Loucy (cell line): ENCODE data around the gene RETREG3.

Experiments used
- H2AFZ ChIP-seq: fragments of 200-600 bp; sonication (generic); 2 replicates; pipeline ENCODE4 v1.6.0; 2016; ENCODE audit warnings: antibody characterized with exemption, mild to moderate bottlenecking, low read length, moderate library complexity
- H3F3A ChIP-seq: fragments of 200-600 bp; 2 replicates; pipeline ENCODE4 v1.6.0; 2016; ENCODE audit warnings: antibody characterized with exemption, low read depth, mild to moderate bottlenecking
- H3K27me3 ChIP-seq: fragments of 200-600 bp; sonication (generic); 2 replicates; pipeline ENCODE4 v1.6.1; 2014; ENCODE audit warnings: low read length, mild to moderate bottlenecking; ENCODE audit not compliant: insufficient read depth, poor library complexity, severe bottlenecking
- H3K36me3 ChIP-seq: fragments of 200-600 bp; sonication (generic); 2 replicates; pipeline ENCODE4 v1.6.1; 2016; ENCODE audit warnings: low read length; ENCODE audit not compliant: insufficient read depth
- H3K4me1 ChIP-seq: fragments of 200-600 bp; sonication (generic); 2 replicates; pipeline ENCODE4 v1.5.1; 2014; ENCODE audit warnings: low read length, mild to moderate bottlenecking; ENCODE audit not compliant: insufficient read depth, poor library complexity, severe bottlenecking
- H3K4me2 ChIP-seq: fragments of 200-600 bp; sonication (generic); 2 replicates; pipeline ENCODE4 v1.6.0; 2014; ENCODE audit warnings: antibody characterized with exemption, low read length, low read depth, mild to moderate bottlenecking; ENCODE audit not compliant: poor library complexity, severe bottlenecking
- H3K4me3 ChIP-seq: fragments of 200-600 bp; sonication (generic); 2 replicates; pipeline ENCODE4 v1.5.1; 2014; ENCODE audit warnings: low read length, mild to moderate bottlenecking, mixed read lengths; ENCODE audit not compliant: poor library complexity, severe bottlenecking
- H3K79me2 ChIP-seq: fragments of 200-600 bp; sonication (generic); 2 replicates; pipeline ENCODE4 v1.6.1; 2014; ENCODE audit warnings: low read length; ENCODE audit not compliant: insufficient read depth
- H3K9ac ChIP-seq: fragments of 200-600 bp; sonication (generic); 2 replicates; pipeline ENCODE4 v1.6.0; 2014; ENCODE audit warnings: mild to moderate bottlenecking, low read depth, low read length, moderate library complexity; ENCODE audit not compliant: poor library complexity, severe bottlenecking
- H3K9me2 ChIP-seq: fragments of 200-600 bp; sonication (generic); replicated peaks from 2 replicates; pipeline ENCODE4 v1.6.1; 2016; ENCODE audit warnings: low read depth, low read length, mixed read lengths
- H3K9me3 ChIP-seq: fragments of 200-600 bp; sonication (generic); 2 replicates; pipeline ENCODE4 v1.6.1; 2014; ENCODE audit warnings: mild to moderate bottlenecking, antibody characterized with exemption, low read length, low read depth; ENCODE audit not compliant: insufficient read depth
- H4K20me1 ChIP-seq: fragments of 200-600 bp; sonication (generic); 2 replicates; pipeline ENCODE4 v1.6.0; 2014; ENCODE audit warnings: antibody characterized with exemption, low read length, mild to moderate bottlenecking; ENCODE audit not compliant: insufficient read depth, poor library complexity, severe bottlenecking
- EZH2phosphoT487 ChIP-seq: fragments of 200-600 bp; IDR thresholded peaks from 2 replicates; pipeline ENCODE4 v1.6.1; 2018; ENCODE audit warnings: antibody characterized with exemption, mild to moderate bottlenecking, moderate library complexity, borderline replicate concordance
- TF ChIP-seq, protein P1 (sequence below): fragments of 200-600 bp; sonication (generic); conservative IDR thresholded peaks from 2 replicates; pipeline ENCODE4 v1.5.1; 2014; ENCODE audit warnings: mild to moderate bottlenecking, antibody characterized with exemption, low read length

RETREG3 gene, protein sequence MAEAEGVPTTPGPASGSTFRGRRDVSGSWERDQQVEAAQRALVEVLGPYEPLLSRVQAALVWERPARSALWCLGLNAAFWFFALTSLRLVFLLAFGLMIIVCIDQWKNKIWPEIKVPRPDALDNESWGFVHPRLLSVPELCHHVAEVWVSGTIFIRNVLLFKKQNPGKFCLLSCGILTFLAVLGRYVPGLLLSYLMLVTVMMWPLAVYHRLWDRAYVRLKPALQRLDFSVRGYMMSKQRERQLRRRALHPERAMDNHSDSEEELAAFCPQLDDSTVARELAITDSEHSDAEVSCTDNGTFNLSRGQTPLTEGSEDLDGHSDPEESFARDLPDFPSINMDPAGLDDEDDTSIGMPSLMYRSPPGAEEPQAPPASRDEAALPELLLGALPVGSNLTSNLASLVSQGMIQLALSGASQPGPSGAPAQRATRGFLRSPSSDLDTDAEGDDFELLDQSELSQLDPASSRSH

DNA sequence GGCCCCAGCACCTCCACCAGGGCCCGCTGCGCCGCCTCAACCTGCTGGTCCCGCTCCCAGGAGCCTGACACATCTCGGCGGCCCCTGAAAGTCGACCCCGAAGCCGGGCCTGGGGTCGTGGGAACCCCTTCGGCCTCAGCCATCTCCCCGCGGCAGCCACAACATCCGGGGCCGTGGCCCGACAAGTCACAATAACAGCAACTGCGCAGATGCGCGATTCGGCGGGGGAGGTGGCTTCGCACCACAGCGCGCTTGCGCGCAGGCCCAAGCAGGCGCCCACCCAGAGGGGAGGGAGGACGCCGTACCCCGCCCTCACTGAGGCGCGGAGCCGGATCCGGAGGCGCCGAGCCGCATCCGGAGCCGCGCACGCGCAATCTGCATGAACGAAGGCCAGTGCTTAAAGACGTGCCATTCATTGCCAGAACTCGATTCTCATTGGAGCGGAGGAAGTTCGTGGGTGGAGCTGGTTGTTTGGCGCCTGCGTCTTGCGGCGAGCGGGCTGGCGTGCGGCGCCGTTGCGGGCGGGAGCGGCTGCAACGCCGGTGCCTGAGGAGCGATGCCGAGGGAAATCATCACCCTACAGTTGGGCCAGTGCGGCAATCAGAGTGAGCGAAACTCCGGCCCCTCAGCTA, at the start of gene RETREG3, which contains the start of gene TUBG1:
Gene RETREG3, minus strand, starts transcription at position 193 of the 632 bp plus-strand sequence. Its CDS starts 50 bp downstream, at position 143.
Gene TUBG1, plus strand, starts transcription at position 502 of the 632 bp plus-strand sequence. Its CDS starts 55 bp downstream, at position 557.
- peaks cover 22% of the 10 kb centered on the region for H3K4me1 ChIP-seq

DNA sequence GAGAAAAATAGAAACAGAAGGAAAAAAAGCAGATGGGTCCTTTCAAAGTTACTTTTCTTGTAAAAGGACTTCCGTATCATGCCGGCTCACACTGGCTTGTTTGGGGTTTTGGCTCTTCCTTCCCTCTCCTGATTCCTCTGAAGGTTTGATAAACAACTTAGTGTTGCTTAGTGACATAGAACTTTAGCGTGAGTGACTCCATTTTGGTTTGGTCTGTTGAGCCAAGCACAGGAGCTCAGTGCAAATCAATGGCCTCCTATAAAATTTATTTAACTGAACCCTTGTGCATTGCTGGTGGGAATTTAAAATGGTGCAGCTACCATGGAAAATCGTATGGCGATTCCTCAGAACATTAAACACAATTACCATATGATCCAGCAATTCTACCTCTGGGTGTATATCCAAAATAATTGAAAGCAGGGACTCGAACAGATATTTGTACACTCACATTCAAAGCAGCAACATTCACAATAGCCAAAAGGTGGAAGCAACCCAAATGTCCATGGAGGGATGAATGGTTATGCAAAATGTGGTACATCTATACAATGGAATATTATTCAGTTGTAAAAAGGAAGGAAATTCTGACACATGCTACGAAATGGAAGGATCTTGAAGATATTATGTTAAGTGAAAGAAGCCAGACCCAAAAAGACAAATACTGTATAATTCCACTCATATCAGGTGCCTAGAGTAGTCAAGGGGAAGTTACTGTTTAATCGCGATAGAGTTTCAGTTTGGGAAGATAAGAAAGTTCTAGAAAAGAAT, 48.8 kb upstream of the RETREG3 start:
- H3K79me2 ChIP-seq = peaks cover 3% of the 10 kb centered on the region; the same call in 1 of the 2 replicates
- H3K9me3 ChIP-seq = no peaks in the 10 kb centered on the region
- no peaks in the 10 kb centered on the region for H3K9me2 ChIP-seq
- H3K27me3 ChIP-seq = no peaks in the 10 kb centered on the region
- peaks cover 13% of the 10 kb centered on the region for H3K4me1 ChIP-seq
- H3K4me3 ChIP-seq = no peak overlapping the region
- H3K4me2 ChIP-seq = peak overlapping the region; percentile 68
- no peaks in the 10 kb centered on the region for H3F3A ChIP-seq
- H3K36me3 ChIP-seq = no peaks in the 10 kb centered on the region
- TF ChIP-seq, protein P1, sequence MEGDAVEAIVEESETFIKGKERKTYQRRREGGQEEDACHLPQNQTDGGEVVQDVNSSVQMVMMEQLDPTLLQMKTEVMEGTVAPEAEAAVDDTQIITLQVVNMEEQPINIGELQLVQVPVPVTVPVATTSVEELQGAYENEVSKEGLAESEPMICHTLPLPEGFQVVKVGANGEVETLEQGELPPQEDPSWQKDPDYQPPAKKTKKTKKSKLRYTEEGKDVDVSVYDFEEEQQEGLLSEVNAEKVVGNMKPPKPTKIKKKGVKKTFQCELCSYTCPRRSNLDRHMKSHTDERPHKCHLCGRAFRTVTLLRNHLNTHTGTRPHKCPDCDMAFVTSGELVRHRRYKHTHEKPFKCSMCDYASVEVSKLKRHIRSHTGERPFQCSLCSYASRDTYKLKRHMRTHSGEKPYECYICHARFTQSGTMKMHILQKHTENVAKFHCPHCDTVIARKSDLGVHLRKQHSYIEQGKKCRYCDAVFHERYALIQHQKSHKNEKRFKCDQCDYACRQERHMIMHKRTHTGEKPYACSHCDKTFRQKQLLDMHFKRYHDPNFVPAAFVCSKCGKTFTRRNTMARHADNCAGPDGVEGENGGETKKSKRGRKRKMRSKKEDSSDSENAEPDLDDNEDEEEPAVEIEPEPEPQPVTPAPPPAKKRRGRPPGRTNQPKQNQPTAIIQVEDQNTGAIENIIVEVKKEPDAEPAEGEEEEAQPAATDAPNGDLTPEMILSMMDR = no peak
- no peak for TF ChIP-seq EZH2phosphoT487
- H3K9ac ChIP-seq = no peak overlapping the region
- H2AFZ ChIP-seq = no peak overlapping the region
- H4K20me1 ChIP-seq = no peaks in the 10 kb centered on the region

More for the DNA sequence above, at the start of gene RETREG3, which contains the start of gene TUBG1:
- Histone ChIP-seq H4K20me1 (peaks cover 18% of the 10 kb centered on the region), H2AFZ (peak within 1 kb of the TSS; percentile 77), H3K79me2 (peaks cover 71% of the 10 kb centered on the region), H3K9ac (peak within 1 kb of the TSS; percentile 86), H3K4me3 (peak within 1 kb of the TSS; percentile 90), H3K36me3 (peaks cover 18% of the 10 kb centered on the region; the same call in 1 of the 2 replicates), H3K27me3 (no peaks in the 10 kb centered on the region), H3F3A (no peaks in the 10 kb centered on the region), H3K9me3 (no peaks in the 10 kb centered on the region), H3K9me2 (no peaks in the 10 kb centered on the region), H3K4me2 (peak within 1 kb of the TSS; percentile 75)
- TF ChIP-seq, protein P1 = peak; percentile 26; the same call in 1 of the 2 replicates
- no peak for TF ChIP-seq EZH2phosphoT487

DNA sequence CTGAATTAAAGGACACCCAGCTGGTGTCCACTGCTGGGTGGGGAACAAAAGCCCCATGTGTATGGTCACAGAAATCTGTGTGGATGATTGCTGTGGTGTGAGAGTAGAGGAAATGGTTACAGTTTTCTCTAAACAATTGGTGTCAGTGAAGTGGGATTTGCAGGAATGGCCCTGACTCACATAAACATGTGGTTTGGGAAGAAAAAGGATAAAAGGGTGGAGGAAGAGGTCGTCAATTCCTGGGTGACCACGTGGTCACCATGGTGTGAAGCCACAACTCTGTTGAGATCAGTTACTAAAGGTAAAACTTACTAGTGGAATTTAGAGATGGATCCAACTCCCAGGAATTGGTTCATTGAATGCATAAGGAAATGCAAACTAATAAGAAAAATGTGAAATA, 46.4 kb upstream of the RETREG3 start:
- H3F3A ChIP-seq = no peaks in the 10 kb centered on the region
- TF ChIP-seq, protein P1 = no peak
- TF ChIP-seq EZH2phosphoT487 = no peak
- no peak overlapping the region for H3K9ac ChIP-seq
- H3K4me3 ChIP-seq = no peak overlapping the region
- no peaks in the 10 kb centered on the region for H3K27me3 ChIP-seq
- H3K79me2 ChIP-seq = peaks cover 3% of the 10 kb centered on the region; the same call in 1 of the 2 replicates
- H3K4me2 ChIP-seq = no peak overlapping the region
- H3K4me1 ChIP-seq = peaks cover 12% of the 10 kb centered on the region
- H4K20me1 ChIP-seq = no peaks in the 10 kb centered on the region
- no peaks in the 10 kb centered on the region for H3K9me2 ChIP-seq
- H2AFZ ChIP-seq = no peak overlapping the region
- no peaks in the 10 kb centered on the region for H3K9me3 ChIP-seq
- no peaks in the 10 kb centered on the region for H3K36me3 ChIP-seq
